ENCODE data around the gene SLC4A2.
"Not testable (repeated sequence)": the region's sequence is repeated elsewhere in the genome, so short reads cannot be mapped to it uniquely, and the experiment has no call there.

SLC4A2 gene

DNA sequence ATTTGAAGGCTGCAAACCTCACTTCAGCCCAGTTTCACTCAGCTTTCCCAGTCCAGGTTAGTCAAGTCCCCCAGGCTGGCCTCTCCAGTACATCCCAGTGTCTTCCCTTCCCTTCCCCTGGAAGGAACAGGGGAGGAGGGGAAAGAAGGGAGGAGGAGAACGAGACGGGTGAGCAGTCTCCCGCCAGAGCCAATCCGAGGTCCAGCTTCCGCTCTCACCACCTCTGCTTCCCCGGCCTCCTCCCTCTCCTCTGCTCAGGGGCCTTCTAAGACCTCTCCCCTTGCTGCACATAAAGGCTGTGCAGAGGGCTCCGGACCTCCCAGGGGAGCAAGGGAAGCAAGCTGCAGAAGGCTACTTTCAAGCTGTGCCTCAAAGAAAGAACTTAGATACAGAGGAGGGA, 39.2 kb upstream of the SLC4A2 start:
- DNase-seq, result no peak

DNA sequence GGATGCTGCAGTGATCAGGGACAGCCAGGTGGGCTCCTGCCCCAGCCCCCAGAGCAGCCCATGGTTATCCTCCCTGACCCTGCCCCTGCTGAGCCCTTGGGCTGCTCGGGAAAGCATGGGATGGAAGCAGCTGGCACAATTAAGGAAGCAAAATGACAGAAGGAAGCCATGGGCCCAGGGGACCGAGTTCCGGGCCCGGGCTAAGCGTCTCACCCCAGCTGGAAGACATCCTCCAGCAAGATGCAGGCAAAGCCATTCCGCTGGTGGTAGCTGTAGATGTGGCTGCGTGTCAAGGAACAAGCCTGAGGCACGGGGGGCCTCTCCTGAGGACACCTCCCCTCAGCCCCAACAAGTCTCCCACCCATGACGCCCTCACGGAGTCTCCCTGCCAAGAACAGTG, 36.2 kb upstream of the SLC4A2 start:
- no peak for DNase-seq

GRCh38 chr7:151024435-151025056, 34.8 kb upstream of the SLC4A2 start, which contains the start of gene ATG9B:
Gene ATG9B (minus strand): TSS chr7:151024494. CDS start chr7:151024423, 71 bp downstream.
- DNase-seq, result no peak

GRCh38 chr7:151025924-151026671, 33.3 kb upstream of the SLC4A2 start:
- DNase-seq, result no peak

DNA sequence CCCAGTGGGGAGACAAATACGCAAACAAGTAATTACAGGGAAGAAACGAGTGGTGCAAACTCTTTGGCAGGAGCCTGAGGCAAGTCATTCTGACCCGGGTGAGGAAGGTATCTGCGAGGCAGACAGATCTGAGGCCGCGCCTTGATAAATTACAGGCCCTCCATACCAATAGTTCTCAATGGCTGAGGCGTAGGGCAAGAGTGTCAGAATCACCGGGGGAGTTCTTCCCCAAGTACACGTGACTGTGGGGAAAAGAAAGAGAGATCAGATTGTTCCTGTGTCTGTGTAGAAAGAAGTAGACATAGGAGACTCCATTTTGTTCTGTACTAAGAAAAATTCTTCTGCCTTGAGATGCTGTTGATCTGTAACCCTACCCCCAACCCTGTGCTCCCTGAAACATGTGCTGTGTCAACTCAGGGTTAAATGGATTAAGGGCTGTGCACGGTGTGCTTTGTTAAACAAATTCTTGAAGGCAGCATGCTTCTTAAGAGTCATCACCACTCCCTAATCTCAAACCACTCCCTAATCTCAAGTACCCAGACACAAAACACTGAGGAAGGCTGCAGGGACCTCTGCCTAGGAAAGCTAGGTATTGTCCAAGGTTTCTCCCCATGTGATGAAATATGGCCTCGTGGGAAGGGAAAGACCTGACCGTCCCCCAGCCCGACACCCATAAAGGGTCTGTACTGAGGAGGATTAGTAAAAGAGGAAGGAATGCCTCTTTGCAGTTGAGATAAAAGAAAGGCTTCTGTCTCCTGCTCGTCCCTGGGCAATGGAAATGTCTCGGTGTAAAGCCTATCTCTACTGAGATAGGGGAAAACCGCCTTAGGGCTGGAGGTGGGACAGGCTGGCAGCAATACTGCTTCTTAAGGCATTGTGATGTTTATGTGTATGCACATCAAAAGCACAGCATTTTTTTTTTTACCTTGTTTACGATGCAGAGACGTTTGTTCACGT, 32.3 kb upstream of the SLC4A2 start:
- DNase-seq, result not testable (repeated sequence)

DNA sequence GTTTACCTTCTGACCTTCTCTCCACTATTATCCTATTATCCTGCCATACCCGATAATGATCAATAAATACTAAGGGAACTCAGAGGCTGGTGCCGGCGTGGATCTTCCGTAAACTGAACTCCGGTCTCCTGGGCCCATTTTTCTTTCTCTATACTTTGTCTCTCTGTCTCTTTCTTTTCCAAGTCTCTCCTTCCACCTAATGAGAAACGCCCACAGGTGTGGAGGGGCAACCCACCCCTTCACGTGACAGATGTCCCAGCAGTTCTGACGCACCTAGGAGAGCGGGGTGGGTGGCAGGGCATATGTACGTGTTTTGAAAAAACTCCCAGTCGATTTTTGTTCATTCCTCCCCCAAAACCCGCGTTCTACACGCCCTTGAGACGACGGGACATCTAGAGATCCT, 31.7 kb upstream of the SLC4A2 start:
- DNase-seq, result not testable (repeated sequence)

DNA sequence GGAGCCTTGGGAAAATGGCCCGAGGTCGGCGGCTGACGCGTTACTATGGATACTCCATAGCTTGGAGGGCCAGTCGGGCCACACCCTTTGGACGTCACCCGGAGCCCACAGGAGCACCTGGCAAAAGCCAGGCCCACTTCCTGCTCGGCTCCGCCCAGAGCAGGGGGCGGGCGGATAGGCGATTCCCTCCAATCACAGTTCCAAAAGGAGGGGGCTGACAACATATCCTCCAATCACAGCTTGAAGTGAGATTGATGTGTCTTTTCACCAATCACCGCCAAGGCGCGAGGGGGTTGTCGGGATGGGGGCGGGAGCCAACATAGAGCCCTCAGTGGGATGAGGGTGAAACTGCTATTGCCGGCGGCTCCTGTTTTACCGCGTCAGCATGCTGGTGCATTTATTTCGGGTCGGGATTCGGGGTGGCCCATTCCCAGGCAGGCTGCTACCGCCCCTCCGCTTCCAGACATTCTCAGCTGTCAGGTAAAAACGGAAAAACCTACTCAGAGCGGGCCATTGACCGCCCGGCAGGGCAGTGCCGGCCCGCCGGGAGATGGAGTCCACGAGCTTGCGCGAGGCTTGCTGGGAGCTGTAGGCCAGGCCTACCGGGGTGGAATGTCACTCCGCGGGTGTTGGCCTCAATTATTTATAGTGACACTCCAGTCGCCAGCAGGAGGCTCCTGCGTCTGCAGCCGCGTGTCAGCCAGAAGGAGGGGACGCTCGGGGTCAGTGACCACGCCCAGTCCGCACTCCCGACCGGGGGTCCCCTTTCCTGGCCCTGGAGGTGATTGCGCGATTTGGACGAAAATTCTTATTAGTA, 31.1 kb upstream of the SLC4A2 start, which contains the start of gene ABCB8:
ABCB8 (plus strand) TSS at position 320 of the 817 bp plus-strand sequence; CDS start at position 386, 66 bp downstream.
- peak; percentile 100 for DNase-seq

DNA sequence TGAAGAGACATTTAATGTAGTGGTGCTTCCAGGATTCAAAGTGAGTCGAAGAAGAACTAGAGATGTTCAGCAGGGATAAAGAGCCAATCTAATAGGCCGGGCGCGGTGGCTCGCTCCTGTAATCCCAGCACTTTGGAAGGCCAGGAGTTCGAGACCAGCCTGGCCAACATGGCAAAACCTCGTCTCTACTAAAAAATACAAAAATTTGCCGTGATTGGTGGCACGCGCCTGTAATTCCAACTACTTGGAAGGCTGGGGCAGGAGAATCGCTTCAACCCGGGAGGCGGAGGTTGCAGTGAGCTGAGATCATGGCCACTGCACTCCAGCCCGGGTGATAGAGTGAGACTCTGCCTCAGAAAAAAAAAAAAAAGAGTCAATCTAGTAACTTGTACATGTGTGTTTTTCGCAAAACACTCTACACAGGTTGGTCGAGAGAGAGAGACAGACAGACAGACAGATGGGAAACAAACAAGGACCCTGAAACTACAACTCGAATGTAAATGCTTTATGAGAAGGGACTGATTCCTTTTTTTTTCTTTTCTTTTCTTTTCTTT, 30.4 kb upstream of the SLC4A2 start:
- DNase-seq, result no peak

GRCh38 chr7:151031011-151031410, 28.4 kb upstream of the SLC4A2 start:
- DNase-seq, result no peak

GRCh38 chr7:151032936-151033863, 26.2 kb upstream of the SLC4A2 start:
- DNase-seq, result no peak

GRCh38 chr7:151033864-151034249, 25.5 kb upstream of the SLC4A2 start:
- DNase-seq, result no peak

- no peak for DNase-seq
Observed at GRCh38 chr7:151034312-151035025, 24.9 kb upstream of the SLC4A2 start.

GRCh38 chr7:151035026-151035717, 24.2 kb upstream of the SLC4A2 start:
- DNase-seq, result no peak

DNA sequence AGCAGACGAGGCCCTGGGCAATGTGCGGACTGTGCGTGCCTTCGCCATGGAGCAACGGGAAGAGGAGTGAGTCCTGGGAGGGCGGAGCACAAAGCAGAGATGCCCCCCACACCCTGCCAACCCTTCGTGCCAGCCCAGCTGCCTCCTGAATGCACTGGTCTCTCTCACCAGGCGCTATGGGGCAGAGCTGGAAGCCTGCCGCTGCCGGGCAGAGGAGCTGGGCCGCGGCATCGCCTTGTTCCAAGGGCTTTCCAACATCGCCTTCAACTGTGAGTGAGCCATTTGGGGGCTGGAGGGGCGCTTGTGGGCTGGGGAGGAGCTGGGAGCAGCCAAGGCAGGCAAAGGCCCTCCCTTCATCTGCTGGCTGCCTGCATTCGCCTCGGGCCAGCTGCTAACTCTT, 23.5 kb upstream of the SLC4A2 start:
- no peak for DNase-seq

DNA sequence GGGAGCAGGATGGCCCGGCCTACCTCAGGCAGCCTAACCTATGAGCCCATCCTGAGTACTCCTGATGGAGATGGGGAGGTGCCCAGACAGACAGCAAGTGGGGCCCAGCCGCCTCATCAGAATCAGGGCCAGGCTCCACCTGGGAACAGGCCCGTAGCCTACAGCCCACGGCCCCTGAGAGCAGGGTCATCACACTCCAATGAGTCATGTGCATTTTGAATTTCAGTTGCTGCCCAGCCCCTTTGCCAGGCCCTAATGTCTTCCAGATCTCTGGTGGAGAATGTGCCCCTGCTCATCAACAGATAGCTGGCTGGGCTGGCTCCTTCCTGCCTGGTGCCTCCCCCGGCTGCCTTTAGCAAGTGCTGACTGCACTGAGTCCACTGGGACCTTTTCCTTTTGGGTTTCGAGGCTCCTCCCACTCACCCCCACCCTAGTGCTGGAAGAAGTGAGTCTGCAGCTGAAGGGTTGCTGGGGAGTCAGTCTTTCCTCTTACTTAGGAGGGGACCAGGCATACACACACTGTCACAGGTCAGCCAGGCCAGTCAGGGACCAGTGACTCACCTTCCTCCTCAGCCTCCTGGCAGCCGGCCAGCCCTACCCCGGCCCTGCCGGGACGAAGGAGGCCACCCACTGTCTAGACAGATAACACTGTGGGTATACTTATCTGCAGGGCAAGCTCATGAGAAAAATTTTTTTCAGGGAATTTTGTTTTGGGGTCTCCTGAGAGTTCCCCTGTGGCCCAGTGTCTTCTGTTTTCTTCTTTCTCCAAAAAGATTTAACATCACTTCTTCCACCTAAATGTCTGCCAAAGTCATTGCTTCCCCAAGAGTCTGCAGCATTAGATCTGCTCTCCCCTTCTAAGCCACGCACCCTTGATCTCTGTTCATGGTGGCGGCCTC, 20.2 kb upstream of the SLC4A2 start:
- DNase-seq, result no peak

GRCh38 chr7:151039850-151040548, 19.4 kb upstream of the SLC4A2 start:
- DNase-seq, result no peak
